ENCODE measurements around the gene PRPH. TPM values are rescaled to one million over a fixed set of nuclear protein-coding genes. Genes with fewer than 3 reads are reported as not detected.

PRPH gene
- total and polyA plus RNA-seq, 2 of the 13 experiments (the other 11 are each of a cell fraction or from before 2014, with no cell fraction given): 0.12 TPM; not detected in 1

- TF ChIP-seq, protein P1, sequence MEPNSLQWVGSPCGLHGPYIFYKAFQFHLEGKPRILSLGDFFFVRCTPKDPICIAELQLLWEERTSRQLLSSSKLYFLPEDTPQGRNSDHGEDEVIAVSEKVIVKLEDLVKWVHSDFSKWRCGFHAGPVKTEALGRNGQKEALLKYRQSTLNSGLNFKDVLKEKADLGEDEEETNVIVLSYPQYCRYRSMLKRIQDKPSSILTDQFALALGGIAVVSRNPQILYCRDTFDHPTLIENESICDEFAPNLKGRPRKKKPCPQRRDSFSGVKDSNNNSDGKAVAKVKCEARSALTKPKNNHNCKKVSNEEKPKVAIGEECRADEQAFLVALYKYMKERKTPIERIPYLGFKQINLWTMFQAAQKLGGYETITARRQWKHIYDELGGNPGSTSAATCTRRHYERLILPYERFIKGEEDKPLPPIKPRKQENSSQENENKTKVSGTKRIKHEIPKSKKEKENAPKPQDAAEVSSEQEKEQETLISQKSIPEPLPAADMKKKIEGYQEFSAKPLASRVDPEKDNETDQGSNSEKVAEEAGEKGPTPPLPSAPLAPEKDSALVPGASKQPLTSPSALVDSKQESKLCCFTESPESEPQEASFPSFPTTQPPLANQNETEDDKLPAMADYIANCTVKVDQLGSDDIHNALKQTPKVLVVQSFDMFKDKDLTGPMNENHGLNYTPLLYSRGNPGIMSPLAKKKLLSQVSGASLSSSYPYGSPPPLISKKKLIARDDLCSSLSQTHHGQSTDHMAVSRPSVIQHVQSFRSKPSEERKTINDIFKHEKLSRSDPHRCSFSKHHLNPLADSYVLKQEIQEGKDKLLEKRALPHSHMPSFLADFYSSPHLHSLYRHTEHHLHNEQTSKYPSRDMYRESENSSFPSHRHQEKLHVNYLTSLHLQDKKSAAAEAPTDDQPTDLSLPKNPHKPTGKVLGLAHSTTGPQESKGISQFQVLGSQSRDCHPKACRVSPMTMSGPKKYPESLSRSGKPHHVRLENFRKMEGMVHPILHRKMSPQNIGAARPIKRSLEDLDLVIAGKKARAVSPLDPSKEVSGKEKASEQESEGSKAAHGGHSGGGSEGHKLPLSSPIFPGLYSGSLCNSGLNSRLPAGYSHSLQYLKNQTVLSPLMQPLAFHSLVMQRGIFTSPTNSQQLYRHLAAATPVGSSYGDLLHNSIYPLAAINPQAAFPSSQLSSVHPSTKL (CRISPR knock-in tag; IDR thresholded peaks at IDR 0.05): 0 out of 2 replicates have a peak, but pooled peaks have one; percentile 4
- 0 out of 2 replicates have a peak, but pooled peaks have one; percentile 13 for TF ChIP-seq BCL6 (CRISPR knock-in tag; IDR thresholded peaks at IDR 0.05)
- TF ChIP-seq ZNF841 (CRISPR knock-in tag; IDR thresholded peaks at IDR 0.05; ENCODE audit: borderline replicate concordance): peak; percentile 21; the same call in 1 of the 2 replicates
- TF ChIP-seq HIVEP1 (CRISPR knock-in tag; IDR thresholded peaks at IDR 0.05): no peak; the same call in 1 of the 2 replicates
- peak; percentile 55; the same call in 1 of the 2 replicates for TF ChIP-seq SALL1 (CRISPR knock-in tag; IDR thresholded peaks at IDR 0.05)
- no peak for TF ChIP-seq ZNF775 (CRISPR knock-in tag; IDR thresholded peaks at IDR 0.05; ENCODE audit: borderline replicate concordance)
- TF ChIP-seq PHF8 (CRISPR knock-in tag; IDR thresholded peaks at IDR 0.05): peak; percentile 81
- TF ChIP-seq ERF (CRISPR knock-in tag; IDR thresholded peaks at IDR 0.05): 0 out of 2 replicates have a peak, but pooled peaks have one; percentile 9
- peak; percentile 69; the same call in 1 of the 2 replicates for TF ChIP-seq MAFG (CRISPR knock-in tag; IDR thresholded peaks at IDR 0.05)
- TF ChIP-seq POLR2A (IDR thresholded peaks at IDR 0.05; ENCODE audit: insufficient read depth in 1 of 2, low read depth in 2 of 2, low read length in 2 of 2): peak; percentile 96 to 99
- peak in 1 of 2 experiments; percentile 61; a peak in 1 of 4 replicates for TF ChIP-seq KLF16 (CRISPR knock-in tag; IDR thresholded peaks at IDR 0.05)
- TF ChIP-seq TSC22D2 (CRISPR knock-in tag; IDR thresholded peaks at IDR 0.05; ENCODE audit: borderline replicate concordance): no peak
- peak; percentile 84 for TF ChIP-seq RBM22 (optimal IDR thresholded peaks at IDR 0.05; ENCODE audit: low read length)
- 0 out of 2 replicates have a peak, but pooled peaks have one; percentile 23 for TF ChIP-seq ZNF790 (CRISPR knock-in tag; IDR thresholded peaks at IDR 0.05; ENCODE audit: borderline replicate concordance)
- TF ChIP-seq ZNF263 (CRISPR knock-in tag; IDR thresholded peaks at IDR 0.05): peak; percentile 11
- peak; percentile 58; the same call in 1 of the 2 replicates for TF ChIP-seq SMYD3 (CRISPR knock-in tag; IDR thresholded peaks at IDR 0.05)
- peak; percentile 74; the same call in 1 of the 2 replicates for TF ChIP-seq ZNF704 (CRISPR knock-in tag; IDR thresholded peaks at IDR 0.05; ENCODE audit: borderline replicate concordance)
- peak; percentile 77; the same call in 1 of the 2 replicates for TF ChIP-seq ZNF235 (CRISPR knock-in tag; IDR thresholded peaks at IDR 0.05; ENCODE audit: borderline replicate concordance)
- peak; percentile 10; the same call in 1 of the 2 replicates for TF ChIP-seq ZNF605 (CRISPR knock-in tag; IDR thresholded peaks at IDR 0.05)
- peak; percentile 89 for TF ChIP-seq ZMYM4 (CRISPR knock-in tag; IDR thresholded peaks at IDR 0.05)
- TF ChIP-seq AGO2 (optimal IDR thresholded peaks at IDR 0.05; ENCODE audit: low read depth, low read length): peak; percentile 94
- TF ChIP-seq, protein P2, sequence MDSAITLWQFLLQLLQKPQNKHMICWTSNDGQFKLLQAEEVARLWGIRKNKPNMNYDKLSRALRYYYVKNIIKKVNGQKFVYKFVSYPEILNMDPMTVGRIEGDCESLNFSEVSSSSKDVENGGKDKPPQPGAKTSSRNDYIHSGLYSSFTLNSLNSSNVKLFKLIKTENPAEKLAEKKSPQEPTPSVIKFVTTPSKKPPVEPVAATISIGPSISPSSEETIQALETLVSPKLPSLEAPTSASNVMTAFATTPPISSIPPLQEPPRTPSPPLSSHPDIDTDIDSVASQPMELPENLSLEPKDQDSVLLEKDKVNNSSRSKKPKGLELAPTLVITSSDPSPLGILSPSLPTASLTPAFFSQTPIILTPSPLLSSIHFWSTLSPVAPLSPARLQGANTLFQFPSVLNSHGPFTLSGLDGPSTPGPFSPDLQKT (CRISPR knock-in tag; IDR thresholded peaks at IDR 0.05; ENCODE audit: borderline replicate concordance): 0 out of 2 replicates have a peak, but pooled peaks have one; percentile 12
- peak; percentile 28 for TF ChIP-seq TBX2 (CRISPR knock-in tag; IDR thresholded peaks at IDR 0.05; ENCODE audit: borderline replicate concordance)
Observed at GRCh38 chr12:49264873-49265792, 29.8 kb upstream of the PRPH start, which contains the start of gene TUBA1C (continued).

All from HepG2 (cell line).